ENCODE data around the gene CHIA. TPM values are rescaled to one million over a fixed set of nuclear protein-coding genes. Genes with fewer than 3 reads are reported as not detected.

The CHIA gene
- total RNA-seq, 1 experiment from 2014 or later: not detected

GRCh38 chr1:111332190-111332589 lies 41.5 kb downstream of the CHIA start:
- no CpG with 5 or more reads among the region's 1 CpG for WGBS (ENCODE audit: extremely low coverage, insufficient read length, low lambda C conversion rate)
- no peak overlapping the region for H3K4me3 Mint-ChIP-seq
- H3K27ac ChIP-seq (ENCODE audit: insufficient read length, low read depth, low read length): no peak overlapping the region

More at GRCh38 chr1:111332190-111332589, 41.5 kb downstream of the CHIA start:
- Histone ChIP-seq H3K79me1 (ENCODE audit: insufficient read depth, low read depth, low read length, poor library complexity, severe bottlenecking) (no peaks in the 10 kb centered on the region), H2BK15ac (ENCODE audit: low read depth, low read length) (no peak overlapping the region), H4K20me1 (ENCODE audit: control insufficient read depth, insufficient read depth, insufficient read length) (no peaks in the 10 kb centered on the region), H3K56ac (ENCODE audit: insufficient read length, low read depth, low read length) (no peak overlapping the region), H4K91ac (ENCODE audit: insufficient read length, low read depth, low read length) (no peak overlapping the region), H3K79me2 (ENCODE audit: insufficient read depth, low read length) (no peaks in the 10 kb centered on the region), H2AK5ac (ENCODE audit: insufficient read length, low read length) (no peak overlapping the region), H3K14ac (ENCODE audit: insufficient read depth, low read length) (no peak overlapping the region), H3K4me2 (ENCODE audit: insufficient read depth, insufficient read length, low read length) (no peak overlapping the region), H3K23ac (ENCODE audit: insufficient read length, low read depth, low read length) (no peak overlapping the region), H2BK5ac (ENCODE audit: insufficient read length, low read length) (no peak overlapping the region), H2BK20ac (ENCODE audit: low read depth, low read length, poor library complexity, severe bottlenecking) (no peak overlapping the region), H3K4ac (ENCODE audit: low read depth, low read length) (no peak overlapping the region), H4K8ac (replicated peaks; ENCODE audit: insufficient read length, low read depth, low read length) (no peak overlapping the region), H3K23me2 (ENCODE audit: insufficient read length, low read depth, low read length, poor library complexity, severe bottlenecking) (no peaks in the 10 kb centered on the region), H4K5ac (ENCODE audit: insufficient read length, low read depth, low read length) (no peak overlapping the region), H3T11ph (ENCODE audit: low read length) (no peak overlapping the region), H2BK120ac (ENCODE audit: low read depth, low read length, poor library complexity, severe bottlenecking) (no peak overlapping the region), H3K9ac (ENCODE audit: extremely low read depth, insufficient read length, low read length) (no peak overlapping the region), H3K4me1 (ENCODE audit: insufficient read depth, low read length) (no peaks in the 10 kb centered on the region), H3K27me3 (ENCODE audit: insufficient read depth, low read length) (no peaks in the 10 kb centered on the region), H3K9me3 (ENCODE audit: control insufficient read depth, low read depth, low read length) (no peaks in the 10 kb centered on the region), H2AFZ (ENCODE audit: low read length) (no peak overlapping the region), H2BK12ac (ENCODE audit: insufficient read length, low read depth, low read length) (no peak overlapping the region), H3K18ac (ENCODE audit: insufficient read length, low read depth, low read length) (no peak overlapping the region)
- no peak for TF ChIP-seq CTCF (conservative IDR thresholded peaks at IDR 0.05)
- Mint-ChIP-seq H3K36me3 (ENCODE audit: insufficient read depth in 1 of 3, low read depth in 3 of 3) (peaks cover 3 to 40% (median 25%) of the 10 kb centered on the region in 3 experiments; a peak in 6 of 7 replicates), H3K4me1 (no peaks in the 10 kb centered on the region), H3K27me3 (ENCODE audit: low read depth) (peaks cover 1% of the 10 kb centered on the region; the same call in 1 of the 2 replicates), H3K27ac (no peak overlapping the region), H3K9me3 (peaks cover 32 to 46% of the 10 kb centered on the region in 2 experiments)
- DNase-seq: no peak

Data from H9 (cell line).